Measurements from ENCODE around the gene AKR1D1. TPM values are rescaled to one million over a fixed set of nuclear protein-coding genes. Genes with fewer than 3 reads are reported as not detected.
A peak's percentile ranks its signal among the peaks of the same experiment; 100 is the strongest.

The AKR1D1 gene
- total RNA-seq, 1 donor: not detected

- TF ChIP-seq, protein P1, sequence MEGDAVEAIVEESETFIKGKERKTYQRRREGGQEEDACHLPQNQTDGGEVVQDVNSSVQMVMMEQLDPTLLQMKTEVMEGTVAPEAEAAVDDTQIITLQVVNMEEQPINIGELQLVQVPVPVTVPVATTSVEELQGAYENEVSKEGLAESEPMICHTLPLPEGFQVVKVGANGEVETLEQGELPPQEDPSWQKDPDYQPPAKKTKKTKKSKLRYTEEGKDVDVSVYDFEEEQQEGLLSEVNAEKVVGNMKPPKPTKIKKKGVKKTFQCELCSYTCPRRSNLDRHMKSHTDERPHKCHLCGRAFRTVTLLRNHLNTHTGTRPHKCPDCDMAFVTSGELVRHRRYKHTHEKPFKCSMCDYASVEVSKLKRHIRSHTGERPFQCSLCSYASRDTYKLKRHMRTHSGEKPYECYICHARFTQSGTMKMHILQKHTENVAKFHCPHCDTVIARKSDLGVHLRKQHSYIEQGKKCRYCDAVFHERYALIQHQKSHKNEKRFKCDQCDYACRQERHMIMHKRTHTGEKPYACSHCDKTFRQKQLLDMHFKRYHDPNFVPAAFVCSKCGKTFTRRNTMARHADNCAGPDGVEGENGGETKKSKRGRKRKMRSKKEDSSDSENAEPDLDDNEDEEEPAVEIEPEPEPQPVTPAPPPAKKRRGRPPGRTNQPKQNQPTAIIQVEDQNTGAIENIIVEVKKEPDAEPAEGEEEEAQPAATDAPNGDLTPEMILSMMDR (IDR thresholded peaks at IDR 0.05; ENCODE audit: extremely low read depth, low read depth, low read length): peak; percentile 44
- Histone ChIP-seq H4K20me1 (ENCODE audit: insufficient read depth, low read length) (no peaks in the 10 kb centered on the region), H3K36me3 (ENCODE audit: insufficient read depth, low read length) (no peaks in the 10 kb centered on the region), H3K4me1 (ENCODE audit: insufficient read depth, low read length) (no peaks in the 10 kb centered on the region), H3K9me3 (ENCODE audit: low read depth, low read length) (no peaks in the 10 kb centered on the region), H3K4me2 (ENCODE audit: insufficient read depth, low read length) (no peak overlapping the region), H3K27ac (ENCODE audit: low read depth, low read length) (no peak overlapping the region), H3K27me3 (ENCODE audit: insufficient read depth, low read length) (no peaks in the 10 kb centered on the region), H2AFZ (ENCODE audit: low read length) (no peak overlapping the region), H3K79me2 (ENCODE audit: insufficient read depth, low read length) (no peaks in the 10 kb centered on the region), H3K4me3 (ENCODE audit: insufficient read depth, low read length) (no peak overlapping the region)
- peak; percentile 53 for DNase-seq (ENCODE audit: insufficient read length, low spot score, missing footprints)
Measured at GRCh38 chr7:138097064-138097741, 20.9 kb downstream of the AKR1D1 start.

GRCh38 chr7:138099813-138100212 is 23.6 kb downstream of the AKR1D1 start:
- TF ChIP-seq, protein P1 (IDR thresholded peaks at IDR 0.05; ENCODE audit: extremely low read depth, low read depth, low read length): no peak
- no peak overlapping the region for H3K4me2 ChIP-seq (ENCODE audit: insufficient read depth, low read length)
- no peak overlapping the region for H2AFZ ChIP-seq (ENCODE audit: low read length)
- H3K4me1 ChIP-seq (ENCODE audit: insufficient read depth, low read length): no peaks in the 10 kb centered on the region
- no peaks in the 10 kb centered on the region for H3K9me3 ChIP-seq (ENCODE audit: low read depth, low read length)
- H3K4me3 ChIP-seq (ENCODE audit: insufficient read depth, low read length): no peak overlapping the region
- no peak for DNase-seq (ENCODE audit: insufficient read length, low spot score, missing footprints)
- H4K20me1 ChIP-seq (ENCODE audit: insufficient read depth, low read length): no peaks in the 10 kb centered on the region
- H3K36me3 ChIP-seq (ENCODE audit: insufficient read depth, low read length): no peaks in the 10 kb centered on the region
- H3K79me2 ChIP-seq (ENCODE audit: insufficient read depth, low read length): no peaks in the 10 kb centered on the region
- no peaks in the 10 kb centered on the region for H3K27me3 ChIP-seq (ENCODE audit: insufficient read depth, low read length)
- H3K27ac ChIP-seq (ENCODE audit: low read depth, low read length): no peak overlapping the region

GRCh38 chr7:138105221-138105620 is 29.0 kb downstream of the AKR1D1 start:
- no peaks in the 10 kb centered on the region for H3K4me1 ChIP-seq (ENCODE audit: insufficient read depth, low read length)
- H3K4me3 ChIP-seq (ENCODE audit: insufficient read depth, low read length): no peak overlapping the region
- no peaks in the 10 kb centered on the region for H3K79me2 ChIP-seq (ENCODE audit: insufficient read depth, low read length)
- H3K27me3 ChIP-seq (ENCODE audit: insufficient read depth, low read length): no peaks in the 10 kb centered on the region
- no peak overlapping the region for H3K27ac ChIP-seq (ENCODE audit: low read depth, low read length)
- H4K20me1 ChIP-seq (ENCODE audit: insufficient read depth, low read length): no peaks in the 10 kb centered on the region
- no peak overlapping the region for H3K4me2 ChIP-seq (ENCODE audit: insufficient read depth, low read length)
- no peak for DNase-seq (ENCODE audit: insufficient read length, low spot score, missing footprints)
- H3K36me3 ChIP-seq (ENCODE audit: insufficient read depth, low read length): no peaks in the 10 kb centered on the region
- H2AFZ ChIP-seq (ENCODE audit: low read length): no peak overlapping the region
- no peaks in the 10 kb centered on the region for H3K9me3 ChIP-seq (ENCODE audit: low read depth, low read length)
- TF ChIP-seq, protein P1 (IDR thresholded peaks at IDR 0.05; ENCODE audit: extremely low read depth, low read depth, low read length): no peak

DNA sequence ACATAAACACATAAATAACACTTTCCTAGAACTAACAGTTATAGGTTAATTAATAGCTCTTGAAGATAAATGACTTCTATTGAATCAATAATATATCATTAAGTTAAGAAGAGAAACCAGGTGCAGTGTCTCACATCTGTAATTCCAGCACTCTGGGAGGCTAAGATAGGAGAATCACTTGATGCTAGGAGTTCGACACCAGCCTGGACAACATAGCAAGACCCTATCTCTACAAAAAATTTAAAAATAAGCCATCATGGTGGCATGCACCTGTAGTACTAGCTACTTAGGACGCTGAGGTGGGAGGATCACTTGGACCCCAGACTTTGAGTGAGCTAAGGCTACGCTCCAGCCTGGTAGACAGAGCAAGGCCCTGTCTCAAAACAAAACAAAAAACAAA is 38.8 kb downstream of the AKR1D1 start:
- Histone ChIP-seq H3K36me3 (ENCODE audit: insufficient read depth, low read length) (no peaks in the 10 kb centered on the region), H4K20me1 (ENCODE audit: insufficient read depth, low read length) (no peaks in the 10 kb centered on the region), H3K27me3 (ENCODE audit: insufficient read depth, low read length) (no peaks in the 10 kb centered on the region), H3K27ac (ENCODE audit: low read depth, low read length) (no peak overlapping the region), H2AFZ (ENCODE audit: low read length) (no peak overlapping the region), H3K4me1 (ENCODE audit: insufficient read depth, low read length) (no peaks in the 10 kb centered on the region), H3K9me3 (ENCODE audit: low read depth, low read length) (no peaks in the 10 kb centered on the region), H3K4me2 (ENCODE audit: insufficient read depth, low read length) (no peak overlapping the region), H3K79me2 (ENCODE audit: insufficient read depth, low read length) (no peaks in the 10 kb centered on the region), H3K4me3 (ENCODE audit: insufficient read depth, low read length) (no peak overlapping the region)
- DNase-seq (ENCODE audit: insufficient read length, low spot score, missing footprints): no peak
- TF ChIP-seq, protein P1 (IDR thresholded peaks at IDR 0.05; ENCODE audit: extremely low read depth, low read depth, low read length): no peak
